Body of pancreas (tissue), 4 donors: Measurements from ENCODE around the gene ZNF574.

ENCODE experiments used
- POLR2A ChIP-seq, 3 donors: fragments of 450-650 bp; IDR thresholded peaks; one replicate each; pipeline ENCODE4 v1.6.1; 2016; ENCODE audit warnings: antibody characterized with exemption in 3 of 3, mild to moderate bottlenecking in 2 of 3
- TF ChIP-seq, protein P1 (sequence below), 7 experiments: fragments of 450-650 bp in 4 of 7; fragments of 200-600 bp in 3 of 7; sonication (generic) in 3 of 7; IDR thresholded peaks; one replicate each; pipeline ENCODE4 v1.5.1; 2016 to 2019; ENCODE audit warnings: antibody characterized with exemption in 7 of 7

DNA sequence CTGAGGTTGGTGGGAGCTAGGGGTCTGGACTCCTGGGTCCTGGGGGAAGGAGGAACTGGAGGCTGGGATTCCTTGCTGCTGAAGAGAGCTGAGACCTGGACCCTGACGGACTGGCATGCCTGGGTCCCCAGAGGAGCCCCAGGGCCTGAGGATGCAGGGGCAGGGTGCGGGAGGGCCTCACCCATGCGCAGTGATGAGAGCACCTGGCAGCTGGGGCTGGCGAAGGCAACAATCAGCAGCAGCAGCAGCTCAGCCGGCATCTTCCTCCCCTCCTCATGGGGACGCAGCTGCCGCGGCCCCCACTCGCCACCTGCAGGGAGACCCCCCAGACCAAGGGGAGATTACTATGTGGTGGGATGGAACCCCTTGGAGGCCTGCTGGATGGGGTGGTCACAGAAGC is 10.5 kb upstream of the ZNF574 start:
- TF ChIP-seq, protein P1, sequence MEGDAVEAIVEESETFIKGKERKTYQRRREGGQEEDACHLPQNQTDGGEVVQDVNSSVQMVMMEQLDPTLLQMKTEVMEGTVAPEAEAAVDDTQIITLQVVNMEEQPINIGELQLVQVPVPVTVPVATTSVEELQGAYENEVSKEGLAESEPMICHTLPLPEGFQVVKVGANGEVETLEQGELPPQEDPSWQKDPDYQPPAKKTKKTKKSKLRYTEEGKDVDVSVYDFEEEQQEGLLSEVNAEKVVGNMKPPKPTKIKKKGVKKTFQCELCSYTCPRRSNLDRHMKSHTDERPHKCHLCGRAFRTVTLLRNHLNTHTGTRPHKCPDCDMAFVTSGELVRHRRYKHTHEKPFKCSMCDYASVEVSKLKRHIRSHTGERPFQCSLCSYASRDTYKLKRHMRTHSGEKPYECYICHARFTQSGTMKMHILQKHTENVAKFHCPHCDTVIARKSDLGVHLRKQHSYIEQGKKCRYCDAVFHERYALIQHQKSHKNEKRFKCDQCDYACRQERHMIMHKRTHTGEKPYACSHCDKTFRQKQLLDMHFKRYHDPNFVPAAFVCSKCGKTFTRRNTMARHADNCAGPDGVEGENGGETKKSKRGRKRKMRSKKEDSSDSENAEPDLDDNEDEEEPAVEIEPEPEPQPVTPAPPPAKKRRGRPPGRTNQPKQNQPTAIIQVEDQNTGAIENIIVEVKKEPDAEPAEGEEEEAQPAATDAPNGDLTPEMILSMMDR (IDR thresholded peaks at IDR 0.05) = no peak
- no peak for TF ChIP-seq POLR2A (IDR thresholded peaks at IDR 0.05)
